PFSK-1 (cell line): Measurements from ENCODE around the gene PHC1. TPM values are rescaled to one million over a fixed set of nuclear protein-coding genes. Genes with fewer than 3 reads are reported as not detected.
"Not testable (repeated sequence)": the region's sequence is repeated elsewhere in the genome, so short reads cannot be mapped to it uniquely, and the experiment has no call there.

Source experiments
- FOXP2 ChIP-seq: optimal IDR thresholded peaks from 2 replicates; pipeline ENCODE3; 2011; ENCODE audit warnings: borderline replicate concordance, control low read depth, inconsistent platforms; ENCODE audit not compliant: insufficient read depth; ENCODE audit errors: extremely low read length, extremely low read depth
- POLR2AphosphoS5 ChIP-seq: IDR thresholded peaks from 2 replicates; pipeline ENCODE4 v1.6.1; 2012; ENCODE audit warnings: low read depth, mild to moderate bottlenecking, control low read depth, low read length, moderate library complexity
- REST ChIP-seq, 2 experiments: IDR thresholded peaks; 2 replicates each; pipeline versions ENCODE4 v1.6.1 to v1.8.0; 2011 to 2012; ENCODE audit warnings: low read depth in 2 of 2, low read length in 2 of 2, control low read depth in 1 of 2, inconsistent platforms in 1 of 2, mild to moderate bottlenecking in 1 of 2, moderate library complexity in 1 of 2; ENCODE audit not compliant: insufficient read depth in 1 of 2
- SIN3A ChIP-seq: IDR thresholded peaks from 2 replicates; pipeline ENCODE4 v1.6.1; 2012; ENCODE audit warnings: mild to moderate bottlenecking, low read length, moderate library complexity, borderline replicate concordance; ENCODE audit not compliant: insufficient read depth
- TAF1 ChIP-seq: IDR thresholded peaks from 2 replicates; pipeline ENCODE4 v1.6.1; 2012; ENCODE audit warnings: low read length, control low read depth, borderline replicate concordance; ENCODE audit not compliant: insufficient read depth
- polyA plus RNA-seq: library from polyadenylated mRNA; unstranded; fragments of >200 nt; gene quantifications from one replicate; pipeline ENCODE4 v1.2.1, GENCODE V29; 2012; ENCODE audit warnings: low read depth, missing spikeins; ENCODE audit not compliant: insufficient read length

The PHC1 gene
- polyA plus RNA-seq: 28.9 TPM

GRCh38 chr12:8914033-8914715 lies at the start of gene PHC1:
TSS of gene PHC1 (plus strand) at chr12:8914509. CDS start at chr12:8917678, 3,169 bp downstream.
- TF ChIP-seq FOXP2; POLR2AphosphoS5; REST (IDR thresholded peaks at IDR 0.05; ENCODE audit: insufficient read depth in 1 of 2, low read depth in 2 of 2, low read length in 2 of 2): not testable (repeated sequence)

- TF ChIP-seq REST (IDR thresholded peaks at IDR 0.05; ENCODE audit: insufficient read depth in 1 of 2, low read depth in 2 of 2, low read length in 2 of 2): no peak
- TF ChIP-seq FOXP2: no peak
- TF ChIP-seq TAF1: no peak
- no peak for TF ChIP-seq POLR2AphosphoS5
- TF ChIP-seq SIN3A: no peak
Measured at GRCh38 chr12:8866429-8866828, 47.9 kb upstream of the PHC1 start.

- TF ChIP-seq TAF1: no peak
- no peak for TF ChIP-seq SIN3A
- no peak for TF ChIP-seq REST (IDR thresholded peaks at IDR 0.05; ENCODE audit: insufficient read depth in 1 of 2, low read depth in 2 of 2, low read length in 2 of 2)
- TF ChIP-seq FOXP2: no peak
- TF ChIP-seq POLR2AphosphoS5: no peak
Measured at GRCh38 chr12:8867009-8867408, 47.3 kb upstream of the PHC1 start.

- no peak for TF ChIP-seq SIN3A
- TF ChIP-seq TAF1: no peak
- TF ChIP-seq FOXP2: no peak
- no peak for TF ChIP-seq POLR2AphosphoS5
Measured at GRCh38 chr12:8867786-8868185, 46.5 kb upstream of the PHC1 start.

- TF ChIP-seq TAF1 (no peak), SIN3A (no peak), REST (IDR thresholded peaks at IDR 0.05; ENCODE audit: insufficient read depth in 1 of 2, low read depth in 2 of 2, low read length in 2 of 2) (no peak), FOXP2 (no peak), POLR2AphosphoS5 (no peak)
Measured at GRCh38 chr12:8870586-8870985, 43.7 kb upstream of the PHC1 start.
